ENCODE measurements around the gene PSMB8. TPM values are rescaled to one million over a fixed set of nuclear protein-coding genes. Genes with fewer than 3 reads are reported as not detected.

Gene PSMB8
- total RNA-seq, 1 donor from 2014 or later, result 73.7 TPM

- no peak for DNase-seq (ENCODE audit: low spot score)
Observed at GRCh38 chr6:32799168-32799567, 44.7 kb downstream of the PSMB8 start.

GRCh38 chr6:32796848-32797776, 46.7 kb downstream of the PSMB8 start:
- peak; percentile 78 for DNase-seq (ENCODE audit: low spot score)

- DNase-seq (ENCODE audit: low spot score), result no peak
Observed at GRCh38 chr6:32794510-32794909, 49.3 kb downstream of the PSMB8 start.

GRCh38 chr6:32792901-32793435, 50.9 kb downstream of the PSMB8 start:
- DNase-seq (ENCODE audit: low spot score), result no peak

Other genes with a start within 250 kb of the PSMB8 start
- gene HLA-DQA1, start 206.6 kb downstream of the PSMB8 start, total RNA-seq, result 38.8 TPM
- gene HLA-DQB1, start 177.4 kb downstream of the PSMB8 start, total RNA-seq, result 23.2 TPM
- 2.4 TPM for gene HLA-DQA2, start 102.7 kb downstream of the PSMB8 start, total RNA-seq
- 4.0 TPM for gene HLA-DQB2, start 80.5 kb downstream of the PSMB8 start, total RNA-seq
- 0.69 TPM for gene HLA-DOB, start 27.0 kb downstream of the PSMB8 start, total RNA-seq
- 40.4 TPM for gene TAP2, start 5.3 kb downstream of the PSMB8 start, total RNA-seq
- 41.3 TPM for gene TAP1, start 9.7 kb upstream of the PSMB8 start, total RNA-seq
- gene PSMB9, start 10.1 kb upstream of the PSMB8 start, total RNA-seq, result 31.2 TPM
- 43.2 TPM for gene HLA-DMB, start 97.0 kb upstream of the PSMB8 start, total RNA-seq
- gene HLA-DMA, start 109.0 kb upstream of the PSMB8 start, total RNA-seq, result 68.2 TPM
- gene BRD2, start 124.5 kb upstream of the PSMB8 start, total RNA-seq, result 150 TPM
- gene HLA-DOA, start 165.5 kb upstream of the PSMB8 start, total RNA-seq, result 8.4 TPM
- gene HLA-DPA1, start 229.6 kb upstream of the PSMB8 start, total RNA-seq, result 185 TPM
- 174 TPM for gene HLA-DPB1, start 231.9 kb upstream of the PSMB8 start, total RNA-seq

Measured in mucosa of gallbladder (tissue), 1 donor.